Inflammatory macrophage (primary cell): ENCODE results near the gene SMARCC2.
A peak's percentile ranks its signal among the peaks of the same experiment; 100 is the strongest.

Experiments used
- DNase-seq, 2 donors: peaks; one replicate each; pipeline ENCODE4 v3.0.0-alpha.2; 2020 to 2022

Gene SMARCC2

GRCh38 chr12:56163533-56164344 lies 25.5 kb downstream of the SMARCC2 start:
- DNase-seq, result no peak

GRCh38 chr12:56162468-56163290 lies 26.6 kb downstream of the SMARCC2 start:
- no peak for DNase-seq

- DNase-seq, result no peak
Observed at GRCh38 chr12:56161690-56162351, 27.5 kb downstream of the SMARCC2 start.

GRCh38 chr12:56160894-56161689 lies 28.2 kb downstream of the SMARCC2 start:
- no peak for DNase-seq

GRCh38 chr12:56160193-56160763 lies 29.0 kb downstream of the SMARCC2 start:
- DNase-seq, result peak in 1 of 2 donors; percentile 11

- peak in 1 of 2 donors; percentile 6 for DNase-seq
Observed at GRCh38 chr12:56159482-56160192, 29.6 kb downstream of the SMARCC2 start.

GRCh38 chr12:56158926-56159461 lies 30.3 kb downstream of the SMARCC2 start:
- peak; percentile 57 to 64 for DNase-seq

- peak; percentile 97 to 98 for DNase-seq
Observed at GRCh38 chr12:56158029-56158925, 31.0 kb downstream of the SMARCC2 start, which contains the start of gene MYL6. Gene MYL6, plus strand, starts transcription at chr12:56158359. Its CDS starts 43 bp downstream, at chr12:56158402.

- DNase-seq, result peak; percentile 65 to 66
Observed at GRCh38 chr12:56157201-56158028, 31.9 kb downstream of the SMARCC2 start.

GRCh38 chr12:56156464-56157200 lies 32.7 kb downstream of the SMARCC2 start:
- DNase-seq, result peak in 1 of 2 donors; percentile 5

- DNase-seq, result no peak
Observed at GRCh38 chr12:56155256-56155845, 33.9 kb downstream of the SMARCC2 start.

GRCh38 chr12:56154818-56155217 lies 34.5 kb downstream of the SMARCC2 start:
- DNase-seq, result no peak

- DNase-seq, result no peak
Observed at GRCh38 chr12:56154246-56154771, 35.0 kb downstream of the SMARCC2 start.

GRCh38 chr12:56153678-56154065 lies 35.6 kb downstream of the SMARCC2 start:
- DNase-seq, result no peak

GRCh38 chr12:56152756-56153677 lies 36.3 kb downstream of the SMARCC2 start:
- DNase-seq, result no peak

GRCh38 chr12:56152132-56152755 lies 37.0 kb downstream of the SMARCC2 start, which contains the start of gene MYL6B:
Gene MYL6B, plus strand, starts transcription at chr12:56152587. Its CDS starts 1,332 bp downstream, at chr12:56153919.
- peak; percentile 93 to 95 for DNase-seq
